H9 (cell line): Measurements from ENCODE around the gene NACAD. TPM values are rescaled to one million over a fixed set of nuclear protein-coding genes. Genes with fewer than 3 reads are reported as not detected.
A peak's percentile ranks its signal among the peaks of the same experiment; 100 is the strongest.

Source experiments
- DNase-seq: peaks from one replicate; pipeline ENCODE4 v3.0.0-alpha.2; 2017
- H2AFZ ChIP-seq: one replicate; pipeline ENCODE4 v1.6.1; 2013; ENCODE audit warnings: mild to moderate bottlenecking, low read length, control low read depth, moderate library complexity
- H2AK5ac ChIP-seq: 2 replicates; pipeline ENCODE4 v1.6.1; 2013; ENCODE audit warnings: low read length, control low read depth, mixed read lengths; ENCODE audit not compliant: insufficient read length
- H2BK120ac ChIP-seq: one replicate; pipeline ENCODE4 v1.6.1; 2013; ENCODE audit warnings: low read depth, mild to moderate bottlenecking, low read length, control low read depth, inconsistent platforms; ENCODE audit not compliant: poor library complexity, severe bottlenecking
- H2BK12ac ChIP-seq: 2 replicates; pipeline ENCODE4 v1.6.1; 2013; ENCODE audit warnings: low read length, control low read depth, mixed read lengths, low read depth; ENCODE audit not compliant: insufficient read length
- H2BK15ac ChIP-seq: 2 replicates; pipeline ENCODE4 v1.6.1; 2013; ENCODE audit warnings: low read depth, low read length, control low read depth
- H2BK20ac ChIP-seq: one replicate; pipeline ENCODE4 v1.6.1; 2013; ENCODE audit warnings: low read depth, mild to moderate bottlenecking, low read length, control low read depth, inconsistent platforms; ENCODE audit not compliant: poor library complexity, severe bottlenecking
- H2BK5ac ChIP-seq: 2 replicates; pipeline ENCODE4 v1.6.1; 2013; ENCODE audit warnings: low read length, control low read depth, mixed read lengths; ENCODE audit not compliant: insufficient read length
- H3K14ac ChIP-seq: 2 replicates; pipeline ENCODE4 v1.6.1; 2013; ENCODE audit warnings: low read length, control low read depth; ENCODE audit not compliant: insufficient read depth
- H3K18ac ChIP-seq: 2 replicates; pipeline ENCODE4 v1.6.1; 2013; ENCODE audit warnings: low read depth, mild to moderate bottlenecking, mixed read lengths, low read length, control low read depth; ENCODE audit not compliant: insufficient read length
- H3K23ac ChIP-seq: 2 replicates; pipeline ENCODE4 v1.6.1; 2013; ENCODE audit warnings: low read length, control low read depth, mixed read lengths, low read depth; ENCODE audit not compliant: insufficient read length
- H3K23me2 ChIP-seq: 2 replicates; pipeline ENCODE4 v1.6.1; 2013; ENCODE audit warnings: low read depth, mild to moderate bottlenecking, mixed read lengths, low read length, control low read depth; ENCODE audit not compliant: insufficient read length, poor library complexity, severe bottlenecking
- H3K27ac ChIP-seq: 2 replicates; pipeline ENCODE4 v1.5.1; 2013; ENCODE audit warnings: low read length, control low read depth, mixed read lengths, low read depth; ENCODE audit not compliant: insufficient read length
- H3K27me3 ChIP-seq: 2 replicates; pipeline ENCODE4 v1.6.1; 2013; ENCODE audit warnings: low read length, control low read depth, inconsistent platforms; ENCODE audit not compliant: insufficient read depth
- H3K4ac ChIP-seq: 2 replicates; pipeline ENCODE4 v1.6.1; 2013; ENCODE audit warnings: low read depth, mild to moderate bottlenecking, control low read depth, inconsistent platforms, low read length, moderate library complexity
- H3K4me1 ChIP-seq: 2 replicates; pipeline ENCODE4 v1.6.1; 2013; ENCODE audit warnings: low read length, control low read depth, inconsistent platforms; ENCODE audit not compliant: insufficient read depth
- H3K4me2 ChIP-seq: 2 replicates; pipeline ENCODE4 v1.6.1; 2013; ENCODE audit warnings: low read length, control low read depth, mixed read lengths; ENCODE audit not compliant: insufficient read length, insufficient read depth
- H3K56ac ChIP-seq: 2 replicates; pipeline ENCODE4 v1.6.1; 2013; ENCODE audit warnings: low read depth, mild to moderate bottlenecking, mixed read lengths, low read length, control low read depth; ENCODE audit not compliant: insufficient read length
- H3K79me1 ChIP-seq: 2 replicates; pipeline ENCODE4 v1.6.1; 2013; ENCODE audit warnings: low read depth, mild to moderate bottlenecking, moderate library complexity, low read length, control low read depth, inconsistent platforms; ENCODE audit not compliant: insufficient read depth, poor library complexity, severe bottlenecking
- H3K79me2 ChIP-seq: 2 replicates; pipeline ENCODE4 v1.6.1; 2013; ENCODE audit warnings: low read length, control low read depth, inconsistent platforms; ENCODE audit not compliant: insufficient read depth
- H3K9ac ChIP-seq: 2 replicates; pipeline ENCODE4 v1.6.1; 2013; ENCODE audit warnings: low read length, control low read depth, mixed read lengths; ENCODE audit not compliant: insufficient read length; ENCODE audit errors: extremely low read depth
- H3K9me3 ChIP-seq: one replicate; pipeline ENCODE4 v1.6.1; 2013; ENCODE audit warnings: low read depth, low read length, inconsistent platforms; ENCODE audit not compliant: control insufficient read depth
- H3T11ph ChIP-seq: one replicate; pipeline ENCODE4 v1.6.1; 2013; ENCODE audit warnings: mild to moderate bottlenecking, low read length, control low read depth, inconsistent platforms
- H4K20me1 ChIP-seq: one replicate; pipeline ENCODE4 v1.6.1; 2013; ENCODE audit not compliant: control insufficient read depth, insufficient read length, insufficient read depth
- H4K5ac ChIP-seq: 2 replicates; pipeline ENCODE4 v1.6.1; 2013; ENCODE audit warnings: low read depth, mild to moderate bottlenecking, mixed read lengths, low read length, control low read depth; ENCODE audit not compliant: insufficient read length
- H4K8ac ChIP-seq: replicated peaks from 2 replicates; pipeline ENCODE4 v1.6.1; 2013; ENCODE audit warnings: low read length, control low read depth, mixed read lengths, low read depth; ENCODE audit not compliant: insufficient read length
- H4K91ac ChIP-seq: 2 replicates; pipeline ENCODE4 v1.6.1; 2013; ENCODE audit warnings: low read depth, mild to moderate bottlenecking, moderate library complexity, mixed read lengths, low read length, control low read depth; ENCODE audit not compliant: insufficient read length
- H3K27ac Mint-ChIP-seq, 3 experiments: 2 replicates in 2 of 3; 3 replicates in 1 of 3; pipeline ENCODE4 v1.8.0; 2020 to 2021; ENCODE audit warnings: mixed read lengths in 3 of 3, mild to moderate bottlenecking in 1 of 3, moderate library complexity in 1 of 3
- H3K27me3 Mint-ChIP-seq: 2 replicates; pipeline ENCODE4 v1.8.0; 2021; ENCODE audit warnings: low read depth, mild to moderate bottlenecking, moderate library complexity, mixed read lengths
- H3K36me3 Mint-ChIP-seq, 3 experiments: 2 replicates in 2 of 3; 3 replicates in 1 of 3; pipeline ENCODE4 v1.8.0; 2020 to 2021; ENCODE audit warnings: low read depth in 3 of 3, mixed read lengths in 3 of 3; ENCODE audit not compliant: insufficient read depth in 1 of 3
- H3K4me1 Mint-ChIP-seq, 2 experiments: 2 replicates each; pipeline ENCODE4 v1.8.0; 2020; ENCODE audit warnings: mixed read lengths in 2 of 2
- H3K4me3 Mint-ChIP-seq, 2 experiments: 2 replicates in 1 of 2; 3 replicates in 1 of 2; pipeline ENCODE4 v1.8.0; 2020 to 2021; ENCODE audit warnings: mild to moderate bottlenecking in 2 of 2, mixed read lengths in 2 of 2, moderate library complexity in 1 of 2
- H3K9me3 Mint-ChIP-seq, 2 experiments: 2 replicates in 1 of 2; 3 replicates in 1 of 2; pipeline ENCODE4 v1.8.0; 2020; ENCODE audit warnings: mild to moderate bottlenecking in 2 of 2, mixed read lengths in 2 of 2, moderate library complexity in 1 of 2
- WGBS: extraction: QIAGEN DNeasy Blood & Tissue Kit; methylation state at CpG from one replicate; pipeline ENCODE4 v1.1.7; 2013; ENCODE audit warnings: missing lambda C conversion rate, low lambda C conversion rate, mixed read lengths; ENCODE audit not compliant: insufficient read length; ENCODE audit errors: extremely low coverage; 5-methylcytosine and 5-hydroxymethylcytosine counted together
- total RNA-seq: library from RNA; stranded (reverse); gene quantifications from 2 replicates; pipeline ENCODE4 v1.2.1, GENCODE V29; 2021
- TF ChIP-seq, protein P1 (sequence below): fragments of 200-600 bp; sonication (generic); conservative IDR thresholded peaks from 3 replicates; pipeline ENCODE4 v1.8.0; 2021; ENCODE audit warnings: antibody characterized with exemption, mild to moderate bottlenecking

NACAD gene
- total RNA-seq, 1 experiment from 2014 or later = 8.0 TPM

DNA sequence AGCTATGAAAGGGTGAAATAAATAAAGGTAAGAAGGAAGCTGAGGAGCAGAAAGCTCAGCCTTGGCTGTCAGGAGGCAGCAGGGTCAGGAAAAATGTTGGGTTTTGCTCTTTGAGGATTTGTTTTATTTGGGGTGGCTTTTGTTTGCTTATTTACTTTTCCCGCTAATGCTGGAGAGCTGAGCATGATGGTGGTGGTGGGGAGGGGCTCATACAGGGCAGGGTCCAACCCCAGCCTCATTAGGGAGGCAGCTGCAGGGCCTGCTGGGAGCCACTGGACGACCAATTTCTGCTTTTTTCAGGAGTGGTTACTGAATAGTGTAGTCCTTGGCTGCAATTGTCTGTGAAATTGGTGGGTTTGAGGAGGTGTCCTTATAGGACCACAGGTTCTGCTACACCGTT is 52.5 kb downstream of the NACAD start:
- Mint-ChIP-seq H3K9me3 (no peaks in the 10 kb centered on the region), H3K27ac (peak overlapping the region in 2 of 3 experiments; percentile 25 to 63; a peak in 4 of 7 replicates), H3K4me3 (no peak overlapping the region), H3K4me1 (peaks cover 37 to 38% of the 10 kb centered on the region in 2 experiments), H3K27me3 (no peaks in the 10 kb centered on the region), H3K36me3 (peaks cover 8 to 25% (median 25%) of the 10 kb centered on the region in 3 experiments; a peak in 5 of 7 replicates)
- H4K8ac ChIP-seq = no peak overlapping the region
- H2BK120ac ChIP-seq = no peak overlapping the region
- no peak overlapping the region for H4K91ac ChIP-seq
- no peak overlapping the region for H2AFZ ChIP-seq
- no peak overlapping the region for H3K14ac ChIP-seq
- no peaks in the 10 kb centered on the region for H3K27me3 ChIP-seq
- no peaks in the 10 kb centered on the region for H3K79me1 ChIP-seq
- H3K9ac ChIP-seq = no peak overlapping the region
- WGBS = no CpG with 5 or more reads among the region's 3 CpGs
- no peak overlapping the region for H3K4ac ChIP-seq
- H3K18ac ChIP-seq = no peak overlapping the region
- H2AK5ac ChIP-seq = no peak overlapping the region
- no peak overlapping the region for H2BK12ac ChIP-seq
- no peak overlapping the region for H3K4me2 ChIP-seq
- H3K56ac ChIP-seq = no peak overlapping the region
- no peak overlapping the region for H4K5ac ChIP-seq
- TF ChIP-seq, protein P1, sequence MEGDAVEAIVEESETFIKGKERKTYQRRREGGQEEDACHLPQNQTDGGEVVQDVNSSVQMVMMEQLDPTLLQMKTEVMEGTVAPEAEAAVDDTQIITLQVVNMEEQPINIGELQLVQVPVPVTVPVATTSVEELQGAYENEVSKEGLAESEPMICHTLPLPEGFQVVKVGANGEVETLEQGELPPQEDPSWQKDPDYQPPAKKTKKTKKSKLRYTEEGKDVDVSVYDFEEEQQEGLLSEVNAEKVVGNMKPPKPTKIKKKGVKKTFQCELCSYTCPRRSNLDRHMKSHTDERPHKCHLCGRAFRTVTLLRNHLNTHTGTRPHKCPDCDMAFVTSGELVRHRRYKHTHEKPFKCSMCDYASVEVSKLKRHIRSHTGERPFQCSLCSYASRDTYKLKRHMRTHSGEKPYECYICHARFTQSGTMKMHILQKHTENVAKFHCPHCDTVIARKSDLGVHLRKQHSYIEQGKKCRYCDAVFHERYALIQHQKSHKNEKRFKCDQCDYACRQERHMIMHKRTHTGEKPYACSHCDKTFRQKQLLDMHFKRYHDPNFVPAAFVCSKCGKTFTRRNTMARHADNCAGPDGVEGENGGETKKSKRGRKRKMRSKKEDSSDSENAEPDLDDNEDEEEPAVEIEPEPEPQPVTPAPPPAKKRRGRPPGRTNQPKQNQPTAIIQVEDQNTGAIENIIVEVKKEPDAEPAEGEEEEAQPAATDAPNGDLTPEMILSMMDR = no peak
- no peak overlapping the region for H3K27ac ChIP-seq
- no peaks in the 10 kb centered on the region for H3K9me3 ChIP-seq
- no peaks in the 10 kb centered on the region for H3K79me2 ChIP-seq
- no peak overlapping the region for H2BK20ac ChIP-seq
- H2BK5ac ChIP-seq = no peak overlapping the region
- no peak overlapping the region for H3T11ph ChIP-seq
- H2BK15ac ChIP-seq = no peak overlapping the region
- H3K23ac ChIP-seq = no peak overlapping the region
- H3K4me1 ChIP-seq = no peaks in the 10 kb centered on the region
- H4K20me1 ChIP-seq = no peaks in the 10 kb centered on the region
- no peaks in the 10 kb centered on the region for H3K23me2 ChIP-seq
- no peak for DNase-seq
